ENCODE measurements around the gene CDH23.

CDH23 gene

DNA sequence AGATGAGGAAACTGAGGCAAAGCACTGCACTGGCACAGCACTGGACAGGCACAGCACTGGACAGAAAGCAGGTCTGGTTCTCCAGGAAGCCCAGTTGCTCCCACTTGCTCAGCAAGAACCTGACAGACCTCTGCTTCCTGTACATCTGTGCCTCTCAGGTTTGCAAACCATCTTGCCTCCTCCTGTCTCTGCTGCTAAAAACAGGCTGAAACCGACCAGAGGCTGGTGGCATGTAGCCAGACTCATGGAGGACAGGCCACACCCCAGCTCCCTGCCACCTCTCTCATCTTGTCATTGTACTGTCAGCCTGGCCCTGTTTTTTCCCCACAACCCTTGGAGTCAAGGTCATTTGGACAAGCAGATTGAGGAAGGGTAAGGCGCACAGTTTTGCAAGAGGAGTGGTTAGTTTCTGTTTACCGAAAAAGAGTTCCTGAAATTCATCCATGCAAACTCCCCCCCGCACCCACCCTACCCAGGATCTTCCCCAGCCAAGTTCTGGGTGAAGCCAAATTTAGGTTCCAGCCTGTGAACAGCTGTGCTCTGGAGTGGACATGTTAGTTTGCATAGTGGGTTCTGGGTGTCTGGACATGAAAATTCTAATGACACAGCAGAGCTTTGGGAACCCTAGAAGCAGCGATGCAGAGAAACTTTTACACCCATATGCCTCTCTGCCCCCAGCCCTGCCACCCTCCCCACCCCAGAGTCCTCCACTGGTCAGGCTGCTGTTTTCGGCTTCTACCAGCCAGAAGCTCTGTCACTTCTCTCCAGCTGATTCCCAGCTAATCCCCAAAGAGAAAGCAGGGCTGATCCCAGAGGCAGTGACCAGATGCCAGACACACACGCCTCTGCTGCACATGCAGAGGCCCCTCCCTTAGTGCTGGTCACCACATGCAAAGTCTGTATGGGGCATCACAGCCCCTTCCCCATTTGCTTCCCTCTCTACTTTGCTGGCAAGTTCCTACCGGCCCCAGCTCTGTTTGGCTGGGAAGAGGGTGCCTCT lies 331.3 kb downstream of the CDH23 start:
- Histone ChIP-seq H3K4me3 (no peak overlapping the region), H3K9me3 (no peaks in the 10 kb centered on the region), H3K36me3 (no peaks in the 10 kb centered on the region), H3K27me3 (no peaks in the 10 kb centered on the region), H3K4me1 (peaks cover 0 to 35% (median 27%) of the 10 kb centered on the region in 4 donors), H3K27ac (peak overlapping the region; percentile 55 to 69)
- TF ChIP-seq, protein P1, sequence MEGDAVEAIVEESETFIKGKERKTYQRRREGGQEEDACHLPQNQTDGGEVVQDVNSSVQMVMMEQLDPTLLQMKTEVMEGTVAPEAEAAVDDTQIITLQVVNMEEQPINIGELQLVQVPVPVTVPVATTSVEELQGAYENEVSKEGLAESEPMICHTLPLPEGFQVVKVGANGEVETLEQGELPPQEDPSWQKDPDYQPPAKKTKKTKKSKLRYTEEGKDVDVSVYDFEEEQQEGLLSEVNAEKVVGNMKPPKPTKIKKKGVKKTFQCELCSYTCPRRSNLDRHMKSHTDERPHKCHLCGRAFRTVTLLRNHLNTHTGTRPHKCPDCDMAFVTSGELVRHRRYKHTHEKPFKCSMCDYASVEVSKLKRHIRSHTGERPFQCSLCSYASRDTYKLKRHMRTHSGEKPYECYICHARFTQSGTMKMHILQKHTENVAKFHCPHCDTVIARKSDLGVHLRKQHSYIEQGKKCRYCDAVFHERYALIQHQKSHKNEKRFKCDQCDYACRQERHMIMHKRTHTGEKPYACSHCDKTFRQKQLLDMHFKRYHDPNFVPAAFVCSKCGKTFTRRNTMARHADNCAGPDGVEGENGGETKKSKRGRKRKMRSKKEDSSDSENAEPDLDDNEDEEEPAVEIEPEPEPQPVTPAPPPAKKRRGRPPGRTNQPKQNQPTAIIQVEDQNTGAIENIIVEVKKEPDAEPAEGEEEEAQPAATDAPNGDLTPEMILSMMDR (IDR thresholded peaks at IDR 0.05), result no peak
- DNase-seq, result peak in 1 of 2 donors; percentile 61
- intact Hi-C loops (cut with DNase I; ENCODE audit: low total_unique reads), result no loop called here

DNA sequence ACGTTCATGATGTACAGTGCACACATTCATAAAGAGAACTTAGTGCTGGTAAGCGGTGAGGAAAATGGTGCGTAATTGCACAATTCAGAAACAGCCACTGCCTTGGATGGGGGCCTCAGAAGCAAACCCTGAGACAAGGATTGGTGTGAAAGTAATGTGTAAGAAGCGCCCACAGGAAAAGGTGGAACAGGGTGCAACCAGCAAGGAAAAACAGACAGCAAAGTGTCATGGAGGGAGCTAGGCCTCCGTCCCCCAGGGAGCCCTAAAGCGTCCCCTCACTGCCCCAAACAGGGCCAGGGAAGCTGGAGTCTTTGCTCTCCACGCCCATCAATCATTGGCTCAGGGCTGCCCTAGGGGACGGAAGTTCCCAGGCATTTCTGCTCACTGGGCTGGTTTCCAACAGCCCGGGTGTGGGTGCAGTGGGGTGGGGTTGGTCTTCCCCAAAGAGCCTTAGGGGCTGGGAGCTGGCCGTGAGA lies 332.5 kb downstream of the CDH23 start:
- intact Hi-C loops (cut with DNase I; ENCODE audit: low total_unique reads), result no loop called here
- no peak overlapping the region for H3K4me3 ChIP-seq
- H3K36me3 ChIP-seq, result no peaks in the 10 kb centered on the region
- H3K27ac ChIP-seq, result peak overlapping the region in 1 of 2 donors; percentile 69
- no peaks in the 10 kb centered on the region for H3K9me3 ChIP-seq
- no peaks in the 10 kb centered on the region for H3K27me3 ChIP-seq
- TF ChIP-seq, protein P1 (IDR thresholded peaks at IDR 0.05), result no peak
- peaks cover 0 to 35% (median 27%) of the 10 kb centered on the region in 4 donors for H3K4me1 ChIP-seq
- DNase-seq, result peak in 1 of 2 donors; percentile 60

- Histone ChIP-seq H3K4me3 (no peak overlapping the region), H3K27me3 (no peaks in the 10 kb centered on the region), H3K9me3 (no peaks in the 10 kb centered on the region), H3K36me3 (no peaks in the 10 kb centered on the region), H3K27ac (no peak overlapping the region), H3K4me1 (peaks cover 0 to 31% (median 26%) of the 10 kb centered on the region in 4 donors)
- intact Hi-C loops (cut with DNase I; ENCODE audit: low total_unique reads), result no loop called here
- DNase-seq, result no peak
- TF ChIP-seq, protein P1 (IDR thresholded peaks at IDR 0.05), result no peak
Measured at GRCh38 chr10:71731791-71732190, 335.1 kb downstream of the CDH23 start.

DNA sequence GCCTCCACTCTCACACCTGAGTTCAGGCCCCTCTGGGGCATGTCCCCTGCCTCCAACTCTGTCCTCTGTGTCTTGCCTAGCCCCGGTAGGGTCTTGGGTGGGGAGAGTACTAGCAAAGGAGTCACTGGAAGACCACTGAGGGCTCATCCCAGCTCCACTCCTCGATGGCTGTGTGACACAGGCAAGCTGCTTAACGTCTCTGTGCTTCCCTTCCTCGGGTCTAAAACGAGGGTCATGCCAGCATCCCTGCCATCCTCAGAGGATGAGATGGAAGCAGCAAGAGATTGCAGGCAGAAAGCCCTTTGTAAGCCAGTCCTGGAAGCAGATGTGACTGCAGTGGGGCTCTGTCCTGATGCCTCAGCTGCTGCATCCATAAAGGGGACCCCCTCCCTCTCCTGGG lies 338.1 kb downstream of the CDH23 start:
- Histone ChIP-seq H3K36me3 (no peaks in the 10 kb centered on the region), H3K27ac (no peak overlapping the region), H3K27me3 (no peaks in the 10 kb centered on the region), H3K4me3 (no peak overlapping the region), H3K4me1 (peaks cover 0 to 9% (median 1%) of the 10 kb centered on the region in 4 donors), H3K9me3 (no peaks in the 10 kb centered on the region)
- TF ChIP-seq, protein P1 (IDR thresholded peaks at IDR 0.05), result no peak
- DNase-seq, result no peak
- intact Hi-C loops (cut with DNase I; ENCODE audit: low total_unique reads), result no loop called here

DNA sequence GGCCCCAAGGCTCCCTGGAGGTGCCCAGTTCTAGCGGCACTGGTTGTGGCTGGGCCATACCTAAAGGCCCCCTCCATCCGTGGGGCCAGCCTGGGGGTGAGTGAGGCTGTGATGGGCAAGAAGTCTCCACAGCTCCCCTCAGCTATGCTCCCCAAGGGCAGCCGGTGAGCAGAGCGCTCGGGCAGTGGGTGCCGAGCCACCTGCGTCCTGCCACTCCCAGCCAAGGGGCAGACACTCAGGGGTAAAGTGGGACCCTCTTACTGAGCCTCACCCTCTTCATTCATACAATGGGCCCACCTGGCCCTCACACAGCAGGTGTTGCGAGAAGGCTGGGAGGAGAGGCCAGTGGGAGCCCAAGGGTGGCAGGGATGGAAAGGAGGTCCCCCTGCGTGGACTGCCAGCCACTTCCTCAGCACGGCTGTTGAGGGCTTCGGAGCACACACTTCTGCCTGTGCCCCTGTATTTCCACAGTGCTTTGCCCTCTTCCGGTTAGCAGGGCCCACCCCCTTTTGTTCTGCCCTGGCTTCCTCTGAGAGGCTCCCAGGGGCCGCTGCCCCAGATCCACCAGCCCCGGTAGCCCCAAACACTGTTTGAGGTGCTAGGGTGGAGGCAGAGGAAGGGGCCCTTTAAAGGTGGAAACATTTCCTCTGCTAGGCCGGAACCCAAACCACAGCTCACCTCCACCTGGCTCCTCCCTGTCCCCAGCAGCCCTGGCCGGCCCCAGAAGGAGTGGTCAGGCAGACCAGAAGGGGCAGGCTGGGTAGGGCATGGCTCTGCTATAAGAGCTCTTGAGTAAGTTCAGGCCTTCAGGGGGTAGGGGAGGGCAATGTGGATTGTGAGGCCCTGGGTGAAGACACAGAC lies 339.2 kb downstream of the CDH23 start:
- H3K9me3 ChIP-seq, result no peaks in the 10 kb centered on the region
- no peaks in the 10 kb centered on the region for H3K27me3 ChIP-seq
- H3K36me3 ChIP-seq, result no peaks in the 10 kb centered on the region
- H3K4me3 ChIP-seq, result no peak overlapping the region
- intact Hi-C loops (cut with DNase I; ENCODE audit: low total_unique reads), result no loop called here
- H3K4me1 ChIP-seq, result peaks cover 0 to 9% (median 1%) of the 10 kb centered on the region in 4 donors
- no peak overlapping the region for H3K27ac ChIP-seq
- no peak for DNase-seq
- TF ChIP-seq, protein P1 (IDR thresholded peaks at IDR 0.05), result no peak
